Prostate gland (tissue), 2 donors: ENCODE results near the gene DHX34. TPM values are rescaled to one million over a fixed set of nuclear protein-coding genes. Genes with fewer than 3 reads are reported as not detected.

Source experiments
- DNase-seq: peaks from one replicate; pipeline ENCODE4 v3.0.0-alpha.2; 2019; ENCODE audit warnings: low spot score
- H3K27ac ChIP-seq, 2 donors: fragments of 200-600 bp; sonication (generic); 2 replicates each; pipeline ENCODE4 v1.5.1; 2017 to 2019
- H3K27me3 ChIP-seq: fragments of 200-600 bp; sonication (generic); replicated peaks from 2 replicates; pipeline ENCODE4 v1.5.1; 2019; ENCODE audit not compliant: insufficient read depth
- H3K36me3 ChIP-seq, 2 donors: fragments of 200-600 bp; sonication (generic); 1 replicate in 1 of 2; 2 replicates in 1 of 2; pipeline versions ENCODE4 v1.5.1 to v1.8.1; 2017 to 2019
- H3K4me1 ChIP-seq: fragments of 200-600 bp; sonication (generic); replicated peaks from 2 replicates; pipeline ENCODE4 v1.5.1; 2019
- H3K4me3 ChIP-seq, 2 donors: fragments of 200-600 bp; sonication (generic); 2 replicates each; pipeline ENCODE4 v1.5.1; 2017 to 2019
- H3K9me3 ChIP-seq: fragments of 200-600 bp; sonication (generic); 2 replicates; pipeline ENCODE4 v1.5.1; 2017
- POLR2A ChIP-seq: fragments of 450-650 bp; IDR thresholded peaks from one replicate; pipeline ENCODE4 v1.6.1; 2016; ENCODE audit warnings: antibody characterized with exemption, mild to moderate bottlenecking
- POLR2AphosphoS5 ChIP-seq: sonication (generic); formaldehyde crosslinking; IDR thresholded peaks from one replicate; pipeline ENCODE4 v1.6.1; 2017; ENCODE audit warnings: antibody characterized with exemption
- WGBS: methylation state at CpG from one replicate; pipeline ENCODE4 v1.1.5; 2018; 5-methylcytosine and 5-hydroxymethylcytosine counted together
- intact Hi-C: fragments of 100-400 bp; cut with DNase I; formaldehyde crosslinking; loops from one replicate; pipeline ENCODE4 v1.14.2; 2022
- total RNA-seq, 2 donors: library from RNA; depleted of rRNA; stranded (reverse); fragments of >200 nt; gene quantifications; one replicate each; pipeline ENCODE4 v1.1.0, GENCODE V29; 2016
- TF ChIP-seq, protein P1 (sequence below), 4 experiments: fragments of 200-600 bp in 2 of 4; fragments of 450-650 bp in 2 of 4; sonication (generic) in 2 of 4; IDR thresholded peaks; 1 replicate in 3 of 4; 2 replicates in 1 of 4; pipeline ENCODE4 v1.5.1; 2016 to 2019; ENCODE audit warnings: antibody characterized with exemption in 4 of 4, mild to moderate bottlenecking in 2 of 4, moderate library complexity in 2 of 4

Gene DHX34
- total RNA-seq, 2 donors from 2014 or later, result 15.5 to 41.8 TPM

DNA sequence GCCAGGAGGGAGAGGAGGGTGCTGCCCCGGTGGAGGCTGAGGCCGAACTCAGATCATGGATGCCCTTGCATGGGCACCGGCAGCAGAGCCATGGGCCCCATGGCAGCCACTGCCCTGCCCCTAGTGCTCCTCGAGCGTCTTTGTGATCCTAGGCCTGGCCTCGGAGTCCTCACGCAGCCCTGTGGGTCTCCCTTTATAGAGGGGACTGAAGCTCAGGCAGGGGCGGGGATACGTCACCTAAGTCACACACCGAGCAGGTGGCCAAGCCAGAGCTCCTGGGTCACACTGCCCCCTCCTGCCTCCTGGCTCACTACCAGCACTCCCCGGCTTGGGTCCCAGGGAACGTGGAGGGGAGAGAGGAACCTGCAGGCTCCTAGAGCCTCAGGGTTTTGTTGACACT, 28.7 kb downstream of the DHX34 start:
- TF ChIP-seq POLR2A (no peak), POLR2AphosphoS5 (no peak)
- TF ChIP-seq, protein P1, sequence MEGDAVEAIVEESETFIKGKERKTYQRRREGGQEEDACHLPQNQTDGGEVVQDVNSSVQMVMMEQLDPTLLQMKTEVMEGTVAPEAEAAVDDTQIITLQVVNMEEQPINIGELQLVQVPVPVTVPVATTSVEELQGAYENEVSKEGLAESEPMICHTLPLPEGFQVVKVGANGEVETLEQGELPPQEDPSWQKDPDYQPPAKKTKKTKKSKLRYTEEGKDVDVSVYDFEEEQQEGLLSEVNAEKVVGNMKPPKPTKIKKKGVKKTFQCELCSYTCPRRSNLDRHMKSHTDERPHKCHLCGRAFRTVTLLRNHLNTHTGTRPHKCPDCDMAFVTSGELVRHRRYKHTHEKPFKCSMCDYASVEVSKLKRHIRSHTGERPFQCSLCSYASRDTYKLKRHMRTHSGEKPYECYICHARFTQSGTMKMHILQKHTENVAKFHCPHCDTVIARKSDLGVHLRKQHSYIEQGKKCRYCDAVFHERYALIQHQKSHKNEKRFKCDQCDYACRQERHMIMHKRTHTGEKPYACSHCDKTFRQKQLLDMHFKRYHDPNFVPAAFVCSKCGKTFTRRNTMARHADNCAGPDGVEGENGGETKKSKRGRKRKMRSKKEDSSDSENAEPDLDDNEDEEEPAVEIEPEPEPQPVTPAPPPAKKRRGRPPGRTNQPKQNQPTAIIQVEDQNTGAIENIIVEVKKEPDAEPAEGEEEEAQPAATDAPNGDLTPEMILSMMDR (IDR thresholded peaks at IDR 0.05), result no peak
- 84% methylated on average over 12 of the region's 12 CpGs for WGBS
- Histone ChIP-seq H3K36me3 (peaks cover 14 to 30% of the 10 kb centered on the region in 2 donors), H3K4me1 (no peaks in the 10 kb centered on the region), H3K27ac (no peak overlapping the region), H3K27me3 (no peaks in the 10 kb centered on the region), H3K9me3 (no peaks in the 10 kb centered on the region), H3K4me3 (no peak overlapping the region)
- no peak for DNase-seq
- intact Hi-C loops, result no loop called here

GRCh38 chr19:47378246-47378645, 29.1 kb downstream of the DHX34 start:
- Histone ChIP-seq H3K4me3 (no peak overlapping the region), H3K27me3 (no peaks in the 10 kb centered on the region), H3K36me3 (peaks cover 14 to 30% of the 10 kb centered on the region in 2 donors), H3K27ac (no peak overlapping the region), H3K9me3 (no peaks in the 10 kb centered on the region), H3K4me1 (no peaks in the 10 kb centered on the region)
- intact Hi-C loops, result no loop called here
- 88% methylated on average over 11 of the region's 11 CpGs for WGBS
- no peak for TF ChIP-seq POLR2AphosphoS5
- no peak for TF ChIP-seq POLR2A
- TF ChIP-seq, protein P1 (IDR thresholded peaks at IDR 0.05), result no peak
- no peak for DNase-seq

DNA sequence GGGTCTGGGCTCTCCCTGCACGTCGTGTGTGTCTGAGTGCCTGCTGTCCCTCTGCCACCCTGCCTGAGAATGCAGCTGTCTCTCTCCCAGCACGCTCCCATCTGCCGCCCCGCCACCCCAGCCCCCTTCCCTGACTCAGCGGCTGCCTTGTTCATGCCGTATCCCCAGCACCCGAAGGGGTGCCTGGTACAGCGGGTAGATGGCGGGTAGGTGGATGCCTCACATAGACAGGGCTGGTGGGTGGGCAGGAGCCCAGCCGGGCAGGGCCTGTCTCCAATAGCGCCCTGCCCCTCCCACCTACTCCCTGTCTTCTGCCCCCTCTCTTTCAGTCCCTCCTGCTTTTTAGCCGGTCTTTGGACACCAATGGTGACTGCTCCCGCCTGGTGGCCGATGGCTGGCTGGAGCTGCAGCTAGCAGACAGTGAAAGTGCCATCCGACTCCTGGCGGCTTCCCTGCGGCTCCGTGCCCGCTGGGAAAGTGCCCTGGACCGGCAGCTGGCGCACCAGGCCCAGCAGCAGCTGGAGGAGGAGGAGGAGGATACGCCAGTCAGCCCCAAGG, 30.3 kb downstream of the DHX34 start:
- H3K36me3 ChIP-seq, result peaks cover 14 to 21% of the 10 kb centered on the region in 2 donors
- H3K27ac ChIP-seq, result no peak overlapping the region
- DNase-seq, result no peak
- no peak overlapping the region for H3K4me3 ChIP-seq
- TF ChIP-seq, protein P1 (IDR thresholded peaks at IDR 0.05), result no peak
- no peak for TF ChIP-seq POLR2AphosphoS5
- no peak for TF ChIP-seq POLR2A
- no peaks in the 10 kb centered on the region for H3K9me3 ChIP-seq
- H3K27me3 ChIP-seq, result no peaks in the 10 kb centered on the region
- intact Hi-C loops, result no loop called here
- H3K4me1 ChIP-seq, result no peaks in the 10 kb centered on the region
- 86% methylated on average over 23 of the region's 23 CpGs for WGBS

- WGBS, result 94% methylated on average over 6 of the region's 6 CpGs
- no peak for TF ChIP-seq POLR2AphosphoS5
- TF ChIP-seq, protein P1 (IDR thresholded peaks at IDR 0.05), result no peak
- TF ChIP-seq POLR2A, result no peak
- Histone ChIP-seq H3K4me3 (no peak overlapping the region), H3K9me3 (no peaks in the 10 kb centered on the region), H3K36me3 (peaks cover 11 to 15% of the 10 kb centered on the region in 2 donors), H3K4me1 (no peaks in the 10 kb centered on the region), H3K27me3 (no peaks in the 10 kb centered on the region), H3K27ac (no peak overlapping the region)
- intact Hi-C loops, result no loop called here
- DNase-seq, result no peak
Observed at GRCh38 chr19:47380559-47380958, 31.4 kb downstream of the DHX34 start.

DNA sequence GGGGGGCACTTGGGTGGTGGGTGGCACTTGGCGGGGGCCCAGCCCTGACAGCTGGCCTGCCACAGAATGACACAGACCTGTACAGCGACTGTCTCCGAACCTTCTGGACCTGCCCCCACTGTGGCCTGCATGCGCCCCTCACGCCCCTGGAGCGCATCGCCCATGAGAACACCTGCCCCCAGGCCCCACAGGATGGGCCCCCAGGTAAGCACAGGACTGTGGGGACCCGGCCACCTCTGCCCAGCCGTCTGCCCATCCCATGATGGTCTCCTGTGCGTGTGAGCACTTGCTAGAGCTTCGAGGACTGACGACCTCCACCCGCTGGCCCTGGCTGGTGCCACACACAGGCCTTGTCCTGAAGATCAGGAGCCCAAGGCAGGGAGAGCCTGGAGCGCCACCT, 32.0 kb downstream of the DHX34 start:
- H3K9me3 ChIP-seq, result no peaks in the 10 kb centered on the region
- DNase-seq, result no peak
- no peak overlapping the region for H3K27ac ChIP-seq
- no peaks in the 10 kb centered on the region for H3K4me1 ChIP-seq
- TF ChIP-seq, protein P1 (IDR thresholded peaks at IDR 0.05), result no peak
- TF ChIP-seq POLR2AphosphoS5 (no peak), POLR2A (no peak)
- peaks cover 6 to 10% of the 10 kb centered on the region in 2 donors for H3K36me3 ChIP-seq
- no peak overlapping the region for H3K4me3 ChIP-seq
- intact Hi-C loops, result no loop called here
- WGBS, result 85% methylated on average over 9 of the region's 14 CpGs
- no peaks in the 10 kb centered on the region for H3K27me3 ChIP-seq
